K562 (cell line): Measurements from ENCODE around the gene FBL. TPM values are rescaled to one million over a fixed set of nuclear protein-coding genes. Genes with fewer than 3 reads are reported as not detected.

Experiments used
- ATAC-seq: fragments of 200-7000 bp; cut with Tn5 transposase; 3 replicates; pipeline ENCODE4 v1.9.1; 2020; ENCODE audit warnings: moderate library complexity
- BruUV-seq: library from RNA; stranded (reverse); fragments of 400-500 nt; replicated peaks from 2 replicates; lab custom pipeline; 2021; lab: Mats Ljungman, UMichigan
- CTCF ChIA-PET: fragments of 300-600 bp; formaldehyde crosslinking; extraction: SDS; loops from one replicate; lab custom pipeline; 2021; ENCODE audit warnings: low intra/inter-chr PET ratio; lab: Yijun Ruan, JAX
- POLR2A ChIA-PET: fragments of 300-600, 350-650 bp; sonication (Branson Sonifier 250); formaldehyde crosslinking; extraction: SDS; loops from one replicate; lab custom pipeline; 2021; ENCODE audit warnings: antibody characterized with exemption, inconsistent platforms; lab: Yijun Ruan, JAX
- DNase-seq, 4 experiments: peaks; one replicate each; pipeline versions ENCODE4 v3.0.0 to v3.0.0-alpha.2; 2011 to 2018; ENCODE audit warnings: low spot score in 3 of 4, mixed read lengths in 3 of 4; ENCODE audit errors: extremely low read depth in 1 of 4
- FAIRE-seq: peaks from 2 replicates; lab custom pipeline; 2011; peaks lifted over from hg19 to GRCh38; lab: Jason Lieb, UNC
- H2AFZ ChIP-seq: 2 replicates; pipeline ENCODE4 v1.6.0; 2011; ENCODE audit warnings: low read depth, low read length, control low read depth, inconsistent platforms
- H3K27ac ChIP-seq: fragments of 200-600 bp; 3 replicates; pipeline ENCODE4 v1.8.0; 2011; ENCODE audit warnings: low read depth, mild to moderate bottlenecking, control low read depth, inconsistent platforms, low read length, moderate library complexity, mixed read lengths; ENCODE audit errors: extremely low read depth
- H3K27me3 ChIP-seq, 2 experiments: fragments of 300-600 bp in 1 of 2; 2 replicates in 1 of 2; 3 replicates in 1 of 2; pipeline versions ENCODE4 v1.6.0 to v1.8.0; 2011; ENCODE audit warnings: inconsistent platforms in 2 of 2, low read length in 2 of 2, mild to moderate bottlenecking in 1 of 2, mixed read lengths in 1 of 2, moderate library complexity in 1 of 2; ENCODE audit not compliant: control insufficient read depth in 2 of 2, insufficient read depth in 2 of 2
- H3K36me3 ChIP-seq: fragments of 300-600 bp; 3 replicates; pipeline ENCODE4 v1.8.0; 2011; ENCODE audit warnings: mild to moderate bottlenecking, low read length, inconsistent platforms; ENCODE audit not compliant: control insufficient read depth, insufficient read depth
- H3K4me1 ChIP-seq, 2 experiments: fragments of 200-600 bp in 1 of 2; replicated peaks in 1 of 2; 2 replicates in 1 of 2; 3 replicates in 1 of 2; pipeline versions ENCODE4 v1.5.1 to v1.8.0; 2011; ENCODE audit warnings: inconsistent platforms in 2 of 2, low read length in 2 of 2, mild to moderate bottlenecking in 1 of 2, mixed read lengths in 1 of 2, moderate library complexity in 1 of 2; ENCODE audit not compliant: control insufficient read depth in 2 of 2, insufficient read depth in 2 of 2
- H3K4me2 ChIP-seq: 2 replicates; pipeline ENCODE4 v1.6.1; 2011; ENCODE audit warnings: low read length, control low read depth, inconsistent platforms, mixed read lengths; ENCODE audit not compliant: insufficient read depth
- H3K4me3 ChIP-seq: fragments of 200-600 bp; sonication (generic), shearing (Covaris generic); 2 replicates; pipeline ENCODE4 v1.5.1; 2016; ENCODE audit warnings: control low read depth, inconsistent platforms
- H3K79me2 ChIP-seq: fragments of 200-600 bp; 3 replicates; pipeline ENCODE4 v1.8.0; 2011; ENCODE audit warnings: low read length, inconsistent platforms; ENCODE audit not compliant: control insufficient read depth, insufficient read depth
- H3K9ac ChIP-seq, 2 experiments: 2 replicates each; pipeline versions ENCODE4 v1.6.0 to v1.6.1; 2011; ENCODE audit warnings: low read depth in 2 of 2, low read length in 2 of 2, control low read depth in 1 of 2, inconsistent platforms in 1 of 2, mild to moderate bottlenecking in 1 of 2, mixed read lengths in 1 of 2; ENCODE audit not compliant: insufficient read depth in 1 of 2
- H3K9me1 ChIP-seq: one replicate; pipeline ENCODE4 v1.6.0; 2011; ENCODE audit warnings: inconsistent platforms, mild to moderate bottlenecking, low read length, moderate library complexity; ENCODE audit not compliant: control insufficient read depth, insufficient read depth
- H3K9me3 ChIP-seq: replicated peaks from 2 replicates; pipeline ENCODE4 v1.5.1; 2011; ENCODE audit warnings: low read depth, low read length, inconsistent platforms; ENCODE audit not compliant: control insufficient read depth, insufficient read depth
- H4K20me1 ChIP-seq: replicated peaks from 2 replicates; pipeline ENCODE4 v1.6.1; 2011; ENCODE audit warnings: low read length, inconsistent platforms, mixed read lengths; ENCODE audit not compliant: control insufficient read depth, insufficient read depth
- E2F5 ChIP-seq: sonication (generic); formaldehyde crosslinking; IDR thresholded peaks from 2 replicates; pipeline ENCODE4 v1.8.0; 2022; ENCODE audit warnings: mild to moderate bottlenecking, missing genetic modification reagents
- ETS1 ChIP-seq: conservative IDR thresholded peaks from 2 replicates; pipeline ENCODE4 v1.6.1; 2011; ENCODE audit warnings: low read depth, mild to moderate bottlenecking, low read length; ENCODE audit not compliant: control insufficient read depth
- HIVEP1 ChIP-seq: fragments of 250-450 bp; sonication (Bioruptor Pico); IDR thresholded peaks from 2 replicates; pipeline ENCODE4 v1.4.0; 2020; ENCODE audit warnings: mild to moderate bottlenecking
- MAFK ChIP-seq: IDR thresholded peaks from 2 replicates; pipeline ENCODE4 v1.6.1; 2011; ENCODE audit warnings: low read length, improper control_type of control experiment
- MIER1 ChIP-seq: fragments of 450-650 bp; IDR thresholded peaks from 2 replicates; pipeline ENCODE4 v1.6.1; 2016; ENCODE audit warnings: antibody characterized with exemption, mild to moderate bottlenecking, low read depth
- STAT6 ChIP-seq: sonication (generic); formaldehyde crosslinking; IDR thresholded peaks from 2 replicates; pipeline ENCODE4 v1.8.1; 2023; ENCODE audit warnings: mild to moderate bottlenecking, missing genetic modification reagents
- TBP ChIP-seq: optimal IDR thresholded peaks from 2 replicates; pipeline ENCODE3; 2011; ENCODE audit warnings: low read depth, low read length, improper control_type of control experiment
- ZBTB5 ChIP-seq: fragments of 450-650 bp; IDR thresholded peaks from 2 replicates; pipeline ENCODE4 v1.6.1; 2017; ENCODE audit warnings: antibody characterized with exemption
- ZBTB7A ChIP-seq: IDR thresholded peaks from 2 replicates; pipeline ENCODE4 v1.6.1; 2011; ENCODE audit warnings: low read depth, mild to moderate bottlenecking, low read length, moderate library complexity, borderline replicate concordance; ENCODE audit not compliant: control insufficient read depth
- WGBS: fragments of 100-300 bp; shearing (Covaris generic); methylation state at CpG from one replicate; pipeline ENCODE4 v1.1.6; 2016; ENCODE audit warnings: low coverage, mixed read lengths; ENCODE audit not compliant: insufficient coverage; ENCODE audit errors: missing lambda C conversion rate; 5-methylcytosine and 5-hydroxymethylcytosine counted together
- in situ Hi-C: fragments of 300-500 bp; cut with MboI; formaldehyde crosslinking; loops from 4 replicates; pipeline ENCODE4 v1.15.0; 2018; ENCODE audit warnings: inconsistent platforms, mixed read lengths
- intact Hi-C: fragments of 100-400 bp; cut with micrococcal nuclease; formaldehyde crosslinking; loops from 2 replicates; pipeline ENCODE4 v1.14.2; 2022
- polyA plus RNA-seq, 8 experiments: library from polyadenylated mRNA; depleted of rRNA in 4 of 8; stranded (reverse) in 5 of 8; unstranded in 3 of 8; fragments of >200 nt; fragmentation: Nextera tagmentation in 2 of 8; fragmentation: Illumina TruSeq in 1 of 8; extraction: Ambion mirVana in 2 of 8; extraction: Trizol in 1 of 8; gene quantifications; 2 replicates each; pipeline versions ENCODE4 v1.2.1 to v1.2.3, GENCODE V29; 2011 to 2014; ENCODE audit warnings: inconsistent platforms in 1 of 8, missing spikeins in 1 of 8
- total RNA-seq, 7 experiments: library from RNA; depleted of rRNA in 6 of 7; stranded (reverse); fragments of >200 nt in 6 of 7; fragmentation: Illumina TruSeq in 2 of 7; extraction: Trizol in 2 of 7; gene quantifications; 2 replicates each; pipeline versions ENCODE4 v1.2.1 to v1.2.3, GENCODE V29; 2011 to 2021; ENCODE audit warnings: low replicate concordance in 1 of 7

The FBL gene
- total and polyA plus RNA-seq, 9 of the 15 experiments (the other 6 are each of a cell fraction or from before 2014, with no cell fraction given) = 201 to 1,696 (median 696) TPM

GRCh38 chr19:39817888-39818561, 28.2 kb downstream of the FBL start:
- Histone ChIP-seq H3K4me3 (no peak overlapping the region), H2AFZ (no peak overlapping the region), H3K9me3 (no peaks in the 10 kb centered on the region), H3K9ac (no peak overlapping the region), H3K27me3 (0 out of 5 replicates have a peak, but pooled peaks cover 0 to 3% of the 10 kb centered on the region in 2 experiments), H3K4me2 (no peak overlapping the region), H3K4me1 (no peaks in the 10 kb centered on the region), H3K79me2 (no peaks in the 10 kb centered on the region), H3K36me3 (no peaks in the 10 kb centered on the region), H3K27ac (no peak overlapping the region), H3K9me1 (no peaks in the 10 kb centered on the region), H4K20me1 (no peaks in the 10 kb centered on the region; the same call in 1 of the 2 replicates)
- POLR2A ChIA-PET = no interaction called here
- no peak for ATAC-seq
- in situ Hi-C loops = no loop called here
- 26% methylated on average over 12 of the region's 12 CpGs for WGBS
- intact Hi-C loops = no loop called here
- BruUV-seq = no TSS peak
- DNase-seq = no peak
- no peak for FAIRE-seq
- CTCF ChIA-PET = no interaction called here
- TF ChIP-seq STAT6 (CRISPR knock-in tag) = no peak
- no peak for TF ChIP-seq ETS1
- TF ChIP-seq HIVEP1 (CRISPR knock-in tag) = no peak
- TF ChIP-seq ZBTB5 = no peak
- TF ChIP-seq MIER1 = no peak
- no peak for TF ChIP-seq ZBTB7A
- TF ChIP-seq TBP = no peak
- TF ChIP-seq E2F5 = no peak
- no peak for TF ChIP-seq MAFK
